Psoas muscle (tissue), 8 donors: ENCODE data around the gene SNED1. TPM values are rescaled to one million over a fixed set of nuclear protein-coding genes. Genes with fewer than 3 reads are reported as not detected.

Source experiments
- ATAC-seq, 4 donors: fragments of 200-7000 bp; cut with Tn5 transposase; one replicate each; pipeline ENCODE4 v1.9.1; 2020; ENCODE audit warnings: moderate library complexity in 3 of 4, mild to moderate bottlenecking in 2 of 4
- DNase-seq, 2 donors: peaks; one replicate each; pipeline ENCODE4 v3.0.0-alpha.2; 2020
- H3K27ac ChIP-seq: fragments of 200-600 bp; one replicate; pipeline ENCODE4 v1.8.0; 2022
- H3K27me3 ChIP-seq, 3 donors: fragments of 200-600 bp in 1 of 3; one replicate each; pipeline versions ENCODE4 v1.6.1 to v1.8.0; 2013 to 2022; ENCODE audit warnings: low read length in 2 of 3, mild to moderate bottlenecking in 2 of 3, moderate library complexity in 1 of 3; ENCODE audit not compliant: insufficient read depth in 3 of 3
- H3K36me3 ChIP-seq, 2 donors: fragments of 200-600 bp in 1 of 2; one replicate each; pipeline versions ENCODE4 v1.6.1 to v1.8.0; 2013 to 2022; ENCODE audit warnings: low read depth in 1 of 2, mild to moderate bottlenecking in 1 of 2, moderate library complexity in 1 of 2; ENCODE audit not compliant: insufficient read depth in 1 of 2
- H3K4me1 ChIP-seq: fragments of 200-600 bp; one replicate; pipeline ENCODE4 v1.8.0; 2022
- H3K4me3 ChIP-seq: fragments of 200-600 bp; one replicate; pipeline ENCODE4 v1.8.0; 2022; ENCODE audit warnings: mild to moderate bottlenecking
- H3K9me3 ChIP-seq: fragments of 200-600 bp; one replicate; pipeline ENCODE4 v1.8.0; 2022
- CTCF ChIP-seq: fragments of 200-600 bp; IDR thresholded peaks from one replicate; pipeline ENCODE4 v1.8.0; 2022; ENCODE audit warnings: antibody characterized with exemption
- WGBS, 3 donors: extraction: QIAGEN DNeasy Blood & Tissue Kit; methylation state at CpG; one replicate each; pipeline versions ENCODE4 v1.1.6 to v1.1.7; 2013; 5-methylcytosine and 5-hydroxymethylcytosine counted together
- intact Hi-C, 2 donors: fragments of 100-400 bp; cut with DNase I; formaldehyde crosslinking; loops; one replicate each; pipeline versions ENCODE4 v1.11.0 to v1.14.2; 2022
- polyA plus RNA-seq, 3 donors: library from polyadenylated mRNA; stranded (reverse); fragments of 200-250 nt; gene quantifications; one replicate each; pipeline ENCODE4 v1.2.3, GENCODE V29; 2013
- total RNA-seq, 4 donors: library from RNA; stranded (reverse); fragmentation: NEBNext Ultra II Directional in 2 of 4; extraction: Animal tissue kit (Norgen Biotek cat#: 25700) in 2 of 4; gene quantifications; one replicate each; pipeline versions ENCODE4 v1.2.1 to v1.2.4, GENCODE V29; 2021 to 2023
- donor health status: healthy with polysubstance abuse.
- donor health status: DM: no; HTN: no; CAD: no; lungs with moderate emphysema.
- donor health status: Bipolar disorder and iron deficiency.
- donor health status: healthy.
- donor health status: DM: yes; HTN: yes; CAD: no.
- donor health status: DM: no; HTN: no; CAD: no.
- donor health status: DM: no; HTN: no; CAD: no.
- donor health status: DM: yes; HTN: yes; CAD: no.

The SNED1 gene
- total and polyA plus RNA-seq, 7 donors: 7.8 to 36.9 (median 9.2) TPM

- ATAC-seq (no peak), DNase-seq (no peak)
- Histone ChIP-seq H3K27me3 (no peaks in the 10 kb centered on the region), H3K4me1 (no peaks in the 10 kb centered on the region), H3K9me3 (no peaks in the 10 kb centered on the region), H3K36me3 (peaks cover 0 to 82% of the 10 kb centered on the region in 2 donors), H3K27ac (no peak overlapping the region), H3K4me3 (no peak overlapping the region)
- no peak for TF ChIP-seq CTCF
- intact Hi-C loops: no loop called here
- WGBS, 3 donors: 74 to 80% (median 75%) methylated on average over 24 to 25 of the region's 25 CpGs
Measured at GRCh38 chr2:241073166-241074064, 75.0 kb downstream of the SNED1 start.

GRCh38 chr2:241074065-241074818 is 75.8 kb downstream of the SNED1 start:
- 92 to 95% (median 92%) methylated on average over 16 of the region's 16 CpGs for WGBS, 3 donors
- Histone ChIP-seq H3K4me3 (no peak overlapping the region), H3K4me1 (no peaks in the 10 kb centered on the region), H3K27me3 (no peaks in the 10 kb centered on the region), H3K9me3 (no peaks in the 10 kb centered on the region), H3K36me3 (peaks cover 0 to 74% of the 10 kb centered on the region in 2 donors), H3K27ac (no peak overlapping the region)
- no peak for ATAC-seq
- DNase-seq: no peak
- no peak for TF ChIP-seq CTCF
- intact Hi-C loops: no loop called here

- no peak for TF ChIP-seq CTCF
Measured at GRCh38 chr2:241074901-241075540, 76.6 kb downstream of the SNED1 start.

GRCh38 chr2:241080405-241081189 is 82.2 kb downstream of the SNED1 start:
- Histone ChIP-seq H3K27me3 (no peaks in the 10 kb centered on the region), H3K4me3 (no peak overlapping the region), H3K9me3 (no peaks in the 10 kb centered on the region), H3K36me3 (peaks cover 0 to 32% of the 10 kb centered on the region in 2 donors), H3K27ac (no peak overlapping the region), H3K4me1 (no peaks in the 10 kb centered on the region)
- intact Hi-C loops: loop anchor here in 1 of 2 donors (5.0 to 10.0 kb wide), 2 partner anchors 152 to 226 kb away; no protein-coding TSS in a partner anchor
- WGBS, 3 donors: 48 to 63% (median 59%) methylated on average over 16 to 18 of the region's 18 CpGs
- no peak for TF ChIP-seq CTCF
- ATAC-seq: peak in 3 of 4 donors; percentile 12 to 37 (median 15)
- peak in 1 of 2 donors; percentile 59 for DNase-seq

More at GRCh38 chr2:241074901-241075540, 76.6 kb downstream of the SNED1 start:
- ATAC-seq (no peak), DNase-seq (no peak)
- Histone ChIP-seq H3K4me3 (no peak overlapping the region), H3K27ac (no peak overlapping the region), H3K36me3 (peaks cover 0 to 66% of the 10 kb centered on the region in 2 donors), H3K27me3 (no peaks in the 10 kb centered on the region), H3K9me3 (no peaks in the 10 kb centered on the region), H3K4me1 (no peaks in the 10 kb centered on the region)
- intact Hi-C loops: no loop called here
- WGBS, 3 donors: 88 to 93% (median 92%) methylated on average over 16 of the region's 16 CpGs
